Sigmoid colon (tissue), 4 donors: ENCODE measurements around the gene ATF1.

Experiments
- EP300 ChIP-seq, 4 donors: sonication (generic); formaldehyde crosslinking; IDR thresholded peaks; one replicate each; pipeline ENCODE4 v1.6.1; 2017; ENCODE audit warnings: antibody characterized with exemption in 4 of 4
- POLR2A ChIP-seq, 2 donors: fragments of 450-650 bp; IDR thresholded peaks; one replicate each; pipeline ENCODE4 v1.6.1; 2016; ENCODE audit warnings: antibody characterized with exemption in 2 of 2, mild to moderate bottlenecking in 2 of 2, moderate library complexity in 2 of 2
- TF ChIP-seq, protein P1 (sequence below), 4 experiments: fragments of 450-650 bp in 3 of 4; fragments of 200-600 bp in 1 of 4; IDR thresholded peaks; one replicate each; pipeline ENCODE4 v1.5.1; 2016 to 2019; ENCODE audit warnings: antibody characterized with exemption in 4 of 4, mild to moderate bottlenecking in 3 of 4, moderate library complexity in 2 of 4

DNA sequence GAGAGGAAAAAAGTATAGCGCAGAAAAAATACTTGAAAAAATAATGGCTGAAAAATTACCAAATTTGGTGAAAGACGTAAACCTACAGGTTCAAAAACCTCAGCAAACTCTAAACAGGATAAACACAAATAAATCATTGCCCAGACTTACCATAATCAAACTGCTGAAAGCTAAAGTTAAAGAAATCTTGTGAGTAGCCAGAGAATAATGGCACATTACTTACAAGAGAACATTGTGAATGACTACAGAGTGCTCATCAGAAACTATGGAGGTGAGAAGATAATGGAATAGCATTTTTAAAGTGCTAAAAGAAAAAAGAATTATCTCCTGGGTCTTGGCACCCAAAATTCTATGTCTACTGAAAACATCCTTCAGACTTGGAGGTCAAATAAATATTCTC, 36.0 kb downstream of the ATF1 start:
- TF ChIP-seq EP300 (IDR thresholded peaks at IDR 0.05) (no peak), POLR2A (IDR thresholded peaks at IDR 0.05) (no peak)
- TF ChIP-seq, protein P1, sequence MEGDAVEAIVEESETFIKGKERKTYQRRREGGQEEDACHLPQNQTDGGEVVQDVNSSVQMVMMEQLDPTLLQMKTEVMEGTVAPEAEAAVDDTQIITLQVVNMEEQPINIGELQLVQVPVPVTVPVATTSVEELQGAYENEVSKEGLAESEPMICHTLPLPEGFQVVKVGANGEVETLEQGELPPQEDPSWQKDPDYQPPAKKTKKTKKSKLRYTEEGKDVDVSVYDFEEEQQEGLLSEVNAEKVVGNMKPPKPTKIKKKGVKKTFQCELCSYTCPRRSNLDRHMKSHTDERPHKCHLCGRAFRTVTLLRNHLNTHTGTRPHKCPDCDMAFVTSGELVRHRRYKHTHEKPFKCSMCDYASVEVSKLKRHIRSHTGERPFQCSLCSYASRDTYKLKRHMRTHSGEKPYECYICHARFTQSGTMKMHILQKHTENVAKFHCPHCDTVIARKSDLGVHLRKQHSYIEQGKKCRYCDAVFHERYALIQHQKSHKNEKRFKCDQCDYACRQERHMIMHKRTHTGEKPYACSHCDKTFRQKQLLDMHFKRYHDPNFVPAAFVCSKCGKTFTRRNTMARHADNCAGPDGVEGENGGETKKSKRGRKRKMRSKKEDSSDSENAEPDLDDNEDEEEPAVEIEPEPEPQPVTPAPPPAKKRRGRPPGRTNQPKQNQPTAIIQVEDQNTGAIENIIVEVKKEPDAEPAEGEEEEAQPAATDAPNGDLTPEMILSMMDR (IDR thresholded peaks at IDR 0.05), result no peak
